Muscle of leg (tissue), 11 donors: Measurements from ENCODE around the gene RNF31. TPM values are rescaled to one million over a fixed set of nuclear protein-coding genes. Genes with fewer than 3 reads are reported as not detected.

Experiments
- DNase-seq: peaks from one replicate; pipeline ENCODE4 v3.0.0; 2013
- H3K27ac ChIP-seq: one replicate; pipeline ENCODE4 v1.5.1; 2013; ENCODE audit warnings: mild to moderate bottlenecking, low read length, control low read depth
- H3K27me3 ChIP-seq: one replicate; pipeline ENCODE4 v1.6.1; 2013; ENCODE audit warnings: low read length; ENCODE audit not compliant: control insufficient read depth, insufficient read depth
- H3K36me3 ChIP-seq: one replicate; pipeline ENCODE4 v1.6.1; 2013; ENCODE audit warnings: low read length; ENCODE audit not compliant: control insufficient read depth, insufficient read depth
- H3K4me1 ChIP-seq: one replicate; pipeline ENCODE4 v1.6.1; 2013; ENCODE audit warnings: low read length; ENCODE audit not compliant: control insufficient read depth, insufficient read depth
- H3K4me3 ChIP-seq: one replicate; pipeline ENCODE4 v1.5.1; 2013; ENCODE audit warnings: low read length, control low read depth
- H3K9me3 ChIP-seq: replicated peaks from 2 replicates; pipeline ENCODE4 v1.6.1; 2013; ENCODE audit warnings: low read depth, low read length; ENCODE audit not compliant: control insufficient read depth
- WGBS: methylation state at CpG from one replicate; pipeline ENCODE4 v1.1.5; 2013; ENCODE audit warnings: missing lambda C conversion rate; ENCODE audit not compliant: insufficient coverage; 5-methylcytosine and 5-hydroxymethylcytosine counted together
- polyA plus RNA-seq, 8 donors: library from polyadenylated mRNA; unstranded; fragments of 120-200 nt; gene quantifications; one replicate each; pipeline versions ENCODE4 v1.2.1 to v1.2.3, GENCODE V29; 2013; ENCODE audit warnings: inconsistent platforms in 1 of 8, low replicate concordance in 1 of 8; ENCODE audit not compliant: insufficient read length in 8 of 8, insufficient read depth in 1 of 8
- total RNA-seq: library from RNA; stranded (reverse); fragments of 120-200 nt; gene quantifications from one replicate; pipeline ENCODE4 v1.2.4, GENCODE V29; 2013

Gene RNF31
- total and polyA plus RNA-seq, 9 donors, result 27.3 to 37.0 (median 36.1) TPM

- H3K27ac ChIP-seq, result peak within 1 kb of the TSS; percentile 90
- H3K27me3 ChIP-seq, result no peaks in the 10 kb centered on the region
- H3K4me3 ChIP-seq, result peak within 1 kb of the TSS; percentile 61
- WGBS, result 86% methylated on average over 5 of the region's 5 CpGs
- peaks cover 7% of the 10 kb centered on the region for H3K36me3 ChIP-seq
- H3K4me1 ChIP-seq, result peaks cover 36% of the 10 kb centered on the region
- H3K9me3 ChIP-seq, result no peaks in the 10 kb centered on the region
- no peak for DNase-seq
Observed at GRCh38 chr14:24130380-24130716, 16.9 kb upstream of the RNF31 start, which contains the start of gene FITM1. TSS of gene FITM1 (plus strand) at chr14:24130659. CDS start at chr14:24131564, 905 bp downstream.

GRCh38 chr14:24130717-24131548, 16.4 kb upstream of the RNF31 start:
- Histone ChIP-seq H3K36me3 (peaks cover 7% of the 10 kb centered on the region), H3K27ac (peak overlapping the region; percentile 90), H3K27me3 (no peaks in the 10 kb centered on the region), H3K4me3 (peak overlapping the region; percentile 8), H3K9me3 (no peaks in the 10 kb centered on the region), H3K4me1 (peaks cover 40% of the 10 kb centered on the region)
- 35% methylated on average over 4 of the region's 7 CpGs for WGBS
- peak; percentile 93 for DNase-seq

- H3K4me1 ChIP-seq, result peaks cover 43% of the 10 kb centered on the region
- 53% methylated on average over 10 of the region's 15 CpGs for WGBS
- H3K36me3 ChIP-seq, result peaks cover 7% of the 10 kb centered on the region
- H3K4me3 ChIP-seq, result peak overlapping the region; percentile 61
- H3K9me3 ChIP-seq, result no peaks in the 10 kb centered on the region
- no peaks in the 10 kb centered on the region for H3K27me3 ChIP-seq
- DNase-seq, result no peak
- peak overlapping the region; percentile 90 for H3K27ac ChIP-seq
Observed at GRCh38 chr14:24131549-24131966, 15.7 kb upstream of the RNF31 start.

DNA sequence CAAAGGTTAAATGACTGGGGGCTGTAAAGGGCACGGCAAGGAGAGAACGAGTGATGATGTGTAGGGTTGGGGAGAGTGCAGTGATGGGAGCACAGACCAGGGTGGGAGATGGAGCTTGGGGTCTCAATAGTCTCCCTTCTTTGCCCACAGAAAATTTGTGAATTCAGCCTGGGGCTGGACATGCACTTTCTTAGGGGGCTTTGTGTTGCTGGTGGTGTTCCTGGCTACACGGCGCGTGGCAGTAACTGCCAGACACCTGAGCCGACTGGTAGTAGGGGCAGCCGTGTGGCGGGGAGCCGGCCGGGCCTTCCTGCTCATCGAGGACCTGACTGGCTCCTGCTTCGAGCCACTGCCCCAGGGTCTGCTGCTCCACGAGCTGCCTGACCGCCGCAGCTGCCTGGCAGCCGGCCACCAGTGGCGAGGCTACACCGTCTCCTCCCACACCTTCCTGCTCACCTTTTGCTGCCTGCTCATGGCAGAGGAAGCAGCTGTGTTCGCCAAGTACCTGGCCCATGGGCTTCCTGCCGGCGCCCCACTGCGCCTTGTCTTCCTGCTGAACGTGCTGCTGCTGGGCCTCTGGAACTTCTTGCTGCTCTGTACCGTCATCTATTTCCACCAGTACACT, 15.1 kb upstream of the RNF31 start:
- no peak for DNase-seq
- H3K4me1 ChIP-seq, result peaks cover 49% of the 10 kb centered on the region
- peak overlapping the region; percentile 90 for H3K27ac ChIP-seq
- 55% methylated on average over 24 of the region's 24 CpGs for WGBS
- H3K27me3 ChIP-seq, result no peaks in the 10 kb centered on the region
- no peaks in the 10 kb centered on the region for H3K9me3 ChIP-seq
- H3K36me3 ChIP-seq, result peaks cover 12% of the 10 kb centered on the region
- peak overlapping the region; percentile 61 for H3K4me3 ChIP-seq

DNA sequence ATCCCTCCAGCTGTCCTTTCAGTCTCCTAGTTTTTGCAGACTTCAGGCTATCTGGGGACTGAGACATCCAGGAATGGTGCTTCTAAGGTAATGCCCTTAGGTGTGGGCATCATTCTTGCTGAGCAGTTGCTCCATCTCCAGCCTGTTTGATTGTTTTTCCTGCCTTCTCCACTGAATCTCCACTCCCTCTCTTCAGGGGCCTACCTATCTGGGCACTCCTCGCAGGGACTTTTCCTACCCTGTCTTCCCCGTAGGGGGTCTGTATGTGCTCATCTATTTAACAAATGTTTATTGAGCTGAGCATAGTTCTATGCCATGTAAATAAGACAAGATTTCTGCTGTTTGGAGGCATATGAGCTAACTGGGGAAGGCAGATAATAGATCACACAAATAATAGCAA, 14.3 kb upstream of the RNF31 start:
- H3K27me3 ChIP-seq, result no peaks in the 10 kb centered on the region
- H3K9me3 ChIP-seq, result no peaks in the 10 kb centered on the region
- WGBS, result no CpG with 5 or more reads among the region's 2 CpGs
- DNase-seq, result no peak
- peaks cover 54% of the 10 kb centered on the region for H3K4me1 ChIP-seq
- H3K4me3 ChIP-seq, result peak overlapping the region; percentile 61
- H3K36me3 ChIP-seq, result peaks cover 20% of the 10 kb centered on the region
- peak overlapping the region; percentile 90 for H3K27ac ChIP-seq

- Histone ChIP-seq H3K36me3 (peaks cover 27% of the 10 kb centered on the region), H3K9me3 (no peaks in the 10 kb centered on the region), H3K4me1 (peaks cover 60% of the 10 kb centered on the region), H3K27ac (no peak overlapping the region), H3K4me3 (no peak overlapping the region), H3K27me3 (no peaks in the 10 kb centered on the region)
- no CpG with 5 or more reads among the region's 1 CpG for WGBS
- no peak for DNase-seq
Observed at GRCh38 chr14:24133735-24134134, 13.6 kb upstream of the RNF31 start.

- 2% methylated on average over 9 of the region's 9 CpGs for WGBS
- no peaks in the 10 kb centered on the region for H3K27me3 ChIP-seq
- DNase-seq, result no peak
- H3K4me3 ChIP-seq, result peak overlapping the region; percentile 95
- H3K27ac ChIP-seq, result peak overlapping the region; percentile 90
- H3K9me3 ChIP-seq, result no peaks in the 10 kb centered on the region
- H3K4me1 ChIP-seq, result peaks cover 64% of the 10 kb centered on the region
- H3K36me3 ChIP-seq, result peaks cover 37% of the 10 kb centered on the region
Observed at GRCh38 chr14:24135584-24135833, 11.8 kb upstream of the RNF31 start.

DNA sequence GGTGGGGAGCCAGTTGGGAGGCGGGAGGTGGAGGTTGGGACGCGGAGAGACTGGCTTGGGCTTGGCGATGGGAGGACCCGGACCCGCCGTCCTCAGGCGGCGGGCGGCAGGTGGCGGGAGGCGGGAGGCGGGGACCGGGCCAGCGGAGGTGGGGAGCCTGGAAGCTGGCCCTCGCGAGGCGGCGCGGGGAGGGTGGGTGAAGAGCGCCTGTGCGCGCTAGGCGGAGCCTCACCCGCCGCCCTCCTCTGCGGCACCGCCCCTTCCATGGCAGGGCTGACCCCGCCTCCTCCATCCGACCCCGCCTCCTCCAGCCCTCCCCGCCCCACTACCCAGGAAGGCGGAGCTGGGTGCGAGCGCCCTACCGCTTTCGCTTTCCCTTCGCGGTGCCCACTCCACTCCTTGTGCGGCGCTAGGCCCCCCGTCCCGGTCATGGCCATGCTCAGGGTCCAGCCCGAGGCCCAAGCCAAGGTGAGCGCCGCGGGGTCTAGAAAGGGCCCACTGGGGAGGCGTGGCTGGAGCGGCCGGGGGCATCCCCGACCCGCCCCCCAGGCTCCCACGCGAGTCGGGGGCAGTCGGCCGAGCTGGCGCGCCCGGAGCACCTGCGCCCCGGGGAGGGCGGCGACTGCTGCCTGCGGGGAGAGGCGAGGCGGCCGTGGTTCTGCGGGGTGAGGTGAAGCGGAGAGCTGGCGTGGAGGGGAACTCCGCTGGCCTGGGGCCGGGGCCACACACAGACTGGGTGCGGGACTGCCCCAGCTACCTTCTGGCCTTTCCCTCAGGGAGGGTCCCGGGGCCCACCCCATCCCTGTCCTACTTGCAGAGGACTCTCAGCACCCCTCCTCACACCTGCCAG, 11.2 kb upstream of the RNF31 start, which contains the start of gene PSME1:
PSME1 (plus strand) TSS at position 361 of the 850 bp plus-strand sequence; CDS start at position 430, 69 bp downstream.
- under 1% methylated on average over 70 of the region's 75 CpGs for WGBS
- Histone ChIP-seq H3K27me3 (no peaks in the 10 kb centered on the region), H3K27ac (peak within 1 kb of the TSS; percentile 90), H3K9me3 (no peaks in the 10 kb centered on the region), H3K36me3 (peaks cover 37% of the 10 kb centered on the region), H3K4me3 (peak within 1 kb of the TSS; percentile 95), H3K4me1 (peaks cover 63% of the 10 kb centered on the region)
- DNase-seq, result peak; percentile 95

GRCh38 chr14:24136684-24137528, 10.4 kb upstream of the RNF31 start:
- peaks cover 37% of the 10 kb centered on the region for H3K36me3 ChIP-seq
- H3K27ac ChIP-seq, result peak overlapping the region; percentile 79
- DNase-seq, result no peak
- H3K4me3 ChIP-seq, result peak overlapping the region; percentile 95
- H3K4me1 ChIP-seq, result peaks cover 61% of the 10 kb centered on the region
- H3K27me3 ChIP-seq, result no peaks in the 10 kb centered on the region
- no peaks in the 10 kb centered on the region for H3K9me3 ChIP-seq
- 28% methylated on average over 7 of the region's 13 CpGs for WGBS
